Effector memory CD8-positive, alpha-beta T cell (primary cell): ENCODE results near the gene MARCKSL1.
"Not testable (repeated sequence)": the region's sequence is repeated elsewhere in the genome, so short reads cannot be mapped to it uniquely, and the experiment has no call there.

Source experiments
- ATAC-seq: fragments of 150-1000 bp; cut with Tn5 transposase; replicated peaks from 2 replicates; pipeline ENCODE4 v1.10.0; 2021; ENCODE audit warnings: mild to moderate bottlenecking, moderate library complexity
- DNase-seq, 3 experiments: peaks; one replicate each; pipeline ENCODE4 v3.0.0; 2021
- H3K27ac Mint-ChIP-seq, 2 donors: one replicate each; pipeline ENCODE4 v1.8.0; 2022; ENCODE audit warnings: mild to moderate bottlenecking in 2 of 2, mixed read lengths in 2 of 2, moderate library complexity in 2 of 2
- H3K27me3 Mint-ChIP-seq, 2 donors: one replicate each; pipeline ENCODE4 v1.8.0; 2022; ENCODE audit warnings: mixed read lengths in 2 of 2
- H3K36me3 Mint-ChIP-seq: one replicate; pipeline ENCODE4 v1.8.0; 2022; ENCODE audit warnings: mild to moderate bottlenecking, moderate library complexity, mixed read lengths; ENCODE audit not compliant: insufficient read depth
- H3K4me1 Mint-ChIP-seq, 2 donors: one replicate each; pipeline ENCODE4 v1.8.0; 2022; ENCODE audit warnings: low read depth in 2 of 2, mixed read lengths in 2 of 2
- H3K4me3 Mint-ChIP-seq, 2 donors: one replicate each; pipeline ENCODE4 v1.8.0; 2022; ENCODE audit warnings: mild to moderate bottlenecking in 2 of 2, mixed read lengths in 2 of 2, moderate library complexity in 2 of 2
- H3K9me3 Mint-ChIP-seq, 2 donors: one replicate each; pipeline ENCODE4 v1.8.0; 2022; ENCODE audit warnings: mixed read lengths in 2 of 2

MARCKSL1 gene

GRCh38 chr1:32361674-32362473, 25.8 kb upstream of the MARCKSL1 start:
- ATAC-seq (peak; percentile 54), DNase-seq (no peak)
- H3K36me3 Mint-ChIP-seq, result peaks cover 32% of the 10 kb centered on the region

DNA sequence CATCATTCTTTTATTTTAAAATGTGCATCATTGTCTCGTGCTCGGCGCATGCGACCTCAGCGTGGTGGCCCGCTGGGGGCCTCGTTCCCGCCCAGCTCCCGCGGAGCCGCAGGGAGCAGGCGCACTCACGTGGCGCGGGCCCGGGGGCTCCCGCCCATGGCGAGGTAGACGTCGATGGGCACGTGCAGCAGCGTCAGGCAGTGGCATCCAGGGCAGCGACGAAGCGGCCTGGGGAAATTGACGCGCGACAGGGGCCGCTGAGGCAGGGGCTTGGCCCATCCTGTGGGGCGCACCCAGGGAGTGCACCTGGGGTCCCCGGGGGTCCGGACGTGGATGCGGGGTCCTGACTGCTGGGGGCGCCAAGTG, 25.3 kb upstream of the MARCKSL1 start:
- H3K9me3 Mint-ChIP-seq, result no peaks in the 10 kb centered on the region
- peaks cover 0 to 9% of the 10 kb centered on the region in 2 donors for H3K27me3 Mint-ChIP-seq
- no peak for ATAC-seq
- H3K4me3 Mint-ChIP-seq, result peak overlapping the region; percentile 66 to 70
- peaks cover 30% of the 10 kb centered on the region for H3K36me3 Mint-ChIP-seq
- no peak for DNase-seq
- no peak overlapping the region for H3K27ac Mint-ChIP-seq
- H3K4me1 Mint-ChIP-seq, result peaks cover 17 to 18% of the 10 kb centered on the region in 2 donors

More at GRCh38 chr1:32361674-32362473, 25.8 kb upstream of the MARCKSL1 start:
- Mint-ChIP-seq H3K4me3 (peak overlapping the region; percentile 9 to 50), H3K4me1 (peaks cover 17 to 18% of the 10 kb centered on the region in 2 donors), H3K27ac (peak overlapping the region in 1 of 2 donors; percentile 55), H3K27me3 (peaks cover 0 to 9% of the 10 kb centered on the region in 2 donors), H3K9me3 (no peaks in the 10 kb centered on the region)

DNA sequence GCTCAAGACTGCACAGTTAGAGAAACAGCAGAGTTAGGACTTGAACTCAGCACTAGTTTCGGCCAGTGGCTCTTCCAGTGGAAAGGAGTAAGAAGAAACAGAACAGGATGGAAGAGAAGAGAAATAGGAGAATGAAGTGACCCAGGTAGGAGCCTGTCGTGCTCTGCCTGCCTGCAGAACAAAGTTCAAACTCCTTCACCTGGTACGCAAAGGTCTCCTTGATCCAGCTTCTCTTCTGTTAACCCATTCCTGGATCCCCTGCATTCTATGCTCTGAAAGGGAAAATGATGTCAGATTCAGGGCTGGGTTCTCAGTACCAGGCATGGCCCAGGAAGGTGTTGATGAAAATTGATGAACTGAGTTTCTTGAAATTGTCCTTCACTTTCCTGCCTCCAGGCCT, 22.4 kb upstream of the MARCKSL1 start:
- Mint-ChIP-seq H3K9me3 (no peaks in the 10 kb centered on the region), H3K36me3 (peaks cover 17% of the 10 kb centered on the region), H3K27ac (no peak overlapping the region), H3K27me3 (peaks cover 0 to 9% of the 10 kb centered on the region in 2 donors), H3K4me3 (no peak overlapping the region), H3K4me1 (peaks cover 18 to 29% of the 10 kb centered on the region in 2 donors)
- DNase-seq, result no peak
- no peak for ATAC-seq

- no peak for DNase-seq
- H3K4me3 Mint-ChIP-seq, result no peak overlapping the region
- peaks cover 20 to 29% of the 10 kb centered on the region in 2 donors for H3K4me1 Mint-ChIP-seq
- peaks cover 0 to 9% of the 10 kb centered on the region in 2 donors for H3K27me3 Mint-ChIP-seq
- peaks cover 9% of the 10 kb centered on the region for H3K36me3 Mint-ChIP-seq
- no peaks in the 10 kb centered on the region for H3K9me3 Mint-ChIP-seq
- no peak overlapping the region for H3K27ac Mint-ChIP-seq
- no peak for ATAC-seq
Observed at GRCh38 chr1:32357614-32358013, 21.6 kb upstream of the MARCKSL1 start.

- Mint-ChIP-seq H3K9me3 (no peaks in the 10 kb centered on the region), H3K27me3 (peaks cover 0 to 9% of the 10 kb centered on the region in 2 donors), H3K27ac (peak overlapping the region in 1 of 2 donors; percentile 7), H3K4me3 (no peak overlapping the region), H3K36me3 (peaks cover 7% of the 10 kb centered on the region), H3K4me1 (peaks cover 15 to 29% of the 10 kb centered on the region in 2 donors)
- DNase-seq (no peak), ATAC-seq (no peak)
Observed at GRCh38 chr1:32356478-32356877, 20.4 kb upstream of the MARCKSL1 start.

DNA sequence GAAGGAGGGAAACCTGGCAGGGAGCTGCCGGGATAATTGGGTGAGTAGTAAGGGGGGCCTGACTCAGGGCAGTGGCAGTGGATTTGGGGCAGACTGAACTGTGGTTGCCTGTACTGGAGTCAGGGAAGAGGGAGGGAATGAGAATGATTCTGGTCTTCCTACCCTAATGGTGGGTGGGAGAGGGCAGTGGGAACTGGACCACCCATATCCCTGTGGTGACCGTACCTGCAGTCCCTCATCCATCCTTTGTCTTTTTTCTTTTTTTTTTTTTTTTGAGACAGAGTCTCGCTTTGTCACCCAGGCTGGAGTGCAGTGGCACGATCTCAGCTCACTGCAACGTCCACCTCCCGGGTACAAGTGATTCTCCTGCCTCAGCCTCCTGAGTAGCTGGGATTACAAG, 19.7 kb upstream of the MARCKSL1 start:
- not testable (repeated sequence) for H3K27me3 Mint-ChIP-seq, H3K4me3 Mint-ChIP-seq
- H3K4me1 Mint-ChIP-seq, result peaks cover 17 to 29% of the 10 kb centered on the region in 2 donors

GRCh38 chr1:32353886-32354570, 18.0 kb upstream of the MARCKSL1 start:
- no peak for ATAC-seq
- H3K9me3 Mint-ChIP-seq, result no peaks in the 10 kb centered on the region

More for the DNA sequence above, 19.7 kb upstream of the MARCKSL1 start:
- not testable (repeated sequence) for DNase-seq, H3K27ac Mint-ChIP-seq, H3K9me3 Mint-ChIP-seq, ATAC-seq
- peaks cover 10% of the 10 kb centered on the region for H3K36me3 Mint-ChIP-seq

DNA sequence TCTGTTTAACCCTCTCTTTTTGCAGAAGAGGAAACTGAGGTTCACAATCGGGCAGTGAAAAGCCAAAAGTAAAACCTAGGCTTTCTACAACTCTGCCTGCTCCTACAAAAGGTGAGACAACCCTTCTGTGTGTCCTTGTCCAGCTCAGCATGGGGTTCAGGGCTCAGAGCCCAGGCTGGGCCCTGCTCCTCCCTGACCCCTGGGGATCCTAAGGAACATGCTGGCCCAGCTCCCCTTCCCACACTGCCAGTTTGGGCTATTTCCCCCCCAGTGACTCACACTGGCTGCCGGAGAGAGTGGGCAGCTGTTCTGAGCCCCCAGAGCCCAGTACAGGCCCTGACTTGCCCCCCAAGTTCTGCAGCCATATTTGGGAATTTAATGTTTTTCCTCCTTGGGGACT, 17.4 kb upstream of the MARCKSL1 start:
- peak overlapping the region in 1 of 2 donors; percentile 14 for H3K27ac Mint-ChIP-seq
- H3K4me1 Mint-ChIP-seq, result peaks cover 25 to 32% of the 10 kb centered on the region in 2 donors
- DNase-seq, result no peak
- H3K36me3 Mint-ChIP-seq, result peaks cover 10% of the 10 kb centered on the region
- no peaks in the 10 kb centered on the region for H3K9me3 Mint-ChIP-seq
- peak overlapping the region; percentile 22 to 70 for H3K4me3 Mint-ChIP-seq
- no peak for ATAC-seq
- H3K27me3 Mint-ChIP-seq, result no peaks in the 10 kb centered on the region

More at GRCh38 chr1:32353886-32354570, 18.0 kb upstream of the MARCKSL1 start:
- DNase-seq, result no peak
- Mint-ChIP-seq H3K27me3 (no peaks in the 10 kb centered on the region), H3K4me1 (peaks cover 20 to 30% of the 10 kb centered on the region in 2 donors), H3K4me3 (peak overlapping the region; percentile 22 to 70), H3K36me3 (peaks cover 10% of the 10 kb centered on the region), H3K27ac (peak overlapping the region in 1 of 2 donors; percentile 14)

DNA sequence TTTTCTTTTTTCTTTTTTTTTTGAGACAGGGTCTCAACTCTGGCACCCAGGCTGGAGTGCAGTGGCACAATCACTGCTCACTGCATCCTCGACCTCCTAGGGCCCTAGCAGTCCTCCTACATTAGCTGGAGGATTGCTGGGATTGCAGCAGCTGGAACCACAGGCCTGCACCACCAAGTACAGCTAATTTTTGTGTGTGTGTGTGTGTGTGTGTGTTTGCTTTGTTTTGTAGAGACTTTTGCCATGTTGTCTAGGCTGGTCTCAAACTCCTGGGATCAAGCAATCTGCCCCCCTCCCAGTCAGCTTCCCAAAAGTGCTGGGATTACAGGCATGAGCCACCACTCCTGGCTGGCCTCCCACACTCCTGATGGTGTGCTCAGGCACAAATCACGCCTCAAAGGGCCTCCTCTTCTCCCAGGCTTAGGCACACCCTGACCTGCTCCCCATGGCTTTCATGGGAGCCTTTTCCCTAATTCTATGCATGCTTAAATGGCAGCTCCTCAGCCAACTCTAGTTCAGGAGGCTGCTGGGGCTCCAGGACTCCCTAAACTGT, 16.9 kb upstream of the MARCKSL1 start:
- Mint-ChIP-seq H3K4me1 (peaks cover 28 to 32% of the 10 kb centered on the region in 2 donors), H3K27ac (peak overlapping the region; percentile 14 to 22), H3K4me3 (peak overlapping the region; percentile 70 to 71), H3K9me3 (no peaks in the 10 kb centered on the region), H3K27me3 (no peaks in the 10 kb centered on the region), H3K36me3 (peaks cover 10% of the 10 kb centered on the region)
- no peak for ATAC-seq
- no peak for DNase-seq

DNA sequence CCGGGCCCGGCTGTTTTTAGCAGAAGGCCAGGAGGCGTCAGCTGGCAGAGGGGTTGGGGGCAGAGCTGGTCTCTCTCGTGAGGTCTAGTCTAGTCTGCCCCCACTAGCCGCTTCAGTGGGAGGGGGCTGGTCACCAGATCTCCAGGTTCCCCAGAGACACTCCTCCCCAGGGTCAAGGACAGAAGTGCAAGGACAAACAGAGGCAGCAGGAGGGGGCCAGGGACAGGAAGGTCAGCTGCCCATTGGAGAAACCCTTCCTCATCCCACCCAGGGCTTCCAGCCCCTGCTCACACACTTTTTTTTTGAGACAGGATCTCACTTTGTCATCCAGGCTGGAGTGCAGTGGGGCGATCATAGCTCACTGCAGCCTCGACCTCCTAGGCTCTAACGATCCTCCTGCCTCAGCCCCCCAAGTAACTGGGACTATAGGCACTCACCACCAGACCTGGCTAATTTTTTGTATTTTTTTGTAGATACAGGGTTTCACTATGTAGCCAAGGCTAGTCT, 16.3 kb upstream of the MARCKSL1 start:
- Mint-ChIP-seq H3K4me3 (peak overlapping the region; percentile 70 to 71), H3K27ac (peak overlapping the region; percentile 14 to 22), H3K4me1 (peaks cover 28 to 32% of the 10 kb centered on the region in 2 donors), H3K27me3 (no peaks in the 10 kb centered on the region), H3K36me3 (peaks cover 10% of the 10 kb centered on the region), H3K9me3 (no peaks in the 10 kb centered on the region)
- DNase-seq, result no peak
- ATAC-seq, result no peak

- H3K4me1 Mint-ChIP-seq, result peaks cover 28 to 33% of the 10 kb centered on the region in 2 donors
- peaks cover 10% of the 10 kb centered on the region for H3K36me3 Mint-ChIP-seq
- peak overlapping the region; percentile 70 to 71 for H3K4me3 Mint-ChIP-seq
- no peaks in the 10 kb centered on the region for H3K9me3 Mint-ChIP-seq
- H3K27ac Mint-ChIP-seq, result peak overlapping the region; percentile 62 to 76
- peak; percentile 94 for ATAC-seq
- H3K27me3 Mint-ChIP-seq, result no peaks in the 10 kb centered on the region
- DNase-seq, result peak; percentile 87 to 90 (median 87)
Observed at GRCh38 chr1:32351399-32352238, 15.6 kb upstream of the MARCKSL1 start.

GRCh38 chr1:32350785-32351398, 14.9 kb upstream of the MARCKSL1 start:
- peak; percentile 66 for ATAC-seq
- peak; percentile 71 to 79 (median 73) for DNase-seq
- no peaks in the 10 kb centered on the region for H3K9me3 Mint-ChIP-seq
- H3K36me3 Mint-ChIP-seq, result peaks cover 10% of the 10 kb centered on the region
- H3K27ac Mint-ChIP-seq, result peak overlapping the region; percentile 62 to 76
- H3K4me1 Mint-ChIP-seq, result peaks cover 33 to 36% of the 10 kb centered on the region in 2 donors
- H3K4me3 Mint-ChIP-seq, result peak overlapping the region; percentile 70 to 71
- H3K27me3 Mint-ChIP-seq, result no peaks in the 10 kb centered on the region
